ENCODE results near the gene EFHD1. TPM values are rescaled to one million over a fixed set of nuclear protein-coding genes. Genes with fewer than 3 reads are reported as not detected.

Gene EFHD1
- total and polyA plus RNA-seq, 2 donors (not counting 1 experiment from before 2014, with no cell fraction given) = not detected

- no peaks in the 10 kb centered on the region for H3K36me3 ChIP-seq (replicated peaks in 1 of 2; ENCODE audit: control extremely low read depth in 1 of 2, control insufficient read depth in 1 of 2, extremely low read depth in 1 of 2, insufficient read depth in 2 of 2, low read length in 1 of 2)
- H3K9me3 ChIP-seq (ENCODE audit: control extremely low read depth in 1 of 3, control insufficient read depth in 2 of 3, insufficient read depth in 1 of 3, low read length in 2 of 3) = no peaks in the 10 kb centered on the region
- ChIA-PET CTCF (no interaction called here), POLR2A (no interaction called here)
- H3K79me2 ChIP-seq (ENCODE audit: control insufficient read depth, insufficient read depth, low read length) = no peaks in the 10 kb centered on the region
- Mint-ChIP-seq H3K9me3 (ENCODE audit: insufficient read depth) (no peaks in the 10 kb centered on the region), H3K4me3 (no peak overlapping the region), H3K27ac (no peak overlapping the region), H3K4me1 (no peaks in the 10 kb centered on the region), H3K27me3 (peaks cover 8% of the 10 kb centered on the region)
- H3K27ac ChIP-seq (ENCODE audit: low read length in 2 of 2) = no peak overlapping the region
- no peak overlapping the region for H3K4me3 ChIP-seq (ENCODE audit: control extremely low read depth in 1 of 5, extremely low read depth in 1 of 5, insufficient read depth in 1 of 5, low read depth in 2 of 5, low read length in 4 of 5)
- intact Hi-C loops (cut with micrococcal nuclease) = no loop called here
- no peak overlapping the region for H2AFZ ChIP-seq (ENCODE audit: insufficient read depth, low read depth, low read length, poor library complexity, severe bottlenecking)
- H3K4me1 ChIP-seq (ENCODE audit: control insufficient read depth in 2 of 2, insufficient read depth in 2 of 2, low read length in 2 of 2) = no peaks in the 10 kb centered on the region
- H3K27me3 ChIP-seq (replicated peaks in 1 of 4; ENCODE audit: control extremely low read depth in 1 of 4, control insufficient read depth in 3 of 4, insufficient read depth in 4 of 4, low read length in 3 of 4) = peaks cover 0 to 8% (median 0%) of the 10 kb centered on the region in 4 experiments
- no peak for TF ChIP-seq EZH2 (IDR thresholded peaks at IDR 0.05; ENCODE audit: borderline replicate concordance, insufficient read depth, low read depth, low read length, poor library complexity, severe bottlenecking)
- no peak for TF ChIP-seq CTCF (IDR thresholded peaks at IDR 0.05)
- ATAC-seq (ENCODE audit: low read depth) (no peak), DNase-seq (no peak)
- H3K9ac ChIP-seq (ENCODE audit: low read length) = no peak overlapping the region
- no peak overlapping the region for H3K4me2 ChIP-seq (replicated peaks; ENCODE audit: low read depth, low read length, poor library complexity, severe bottlenecking)
- WGBS (ENCODE audit: insufficient coverage) = 91% methylated on average over 8 of the region's 8 CpGs
- no peaks in the 10 kb centered on the region for H4K20me1 ChIP-seq (ENCODE audit: control insufficient read depth, insufficient read depth, low read length, poor library complexity, severe bottlenecking)
These were observed 13.9 kb downstream of the EFHD1 start for GRCh38 chr2:232647261-232647660.

DNA sequence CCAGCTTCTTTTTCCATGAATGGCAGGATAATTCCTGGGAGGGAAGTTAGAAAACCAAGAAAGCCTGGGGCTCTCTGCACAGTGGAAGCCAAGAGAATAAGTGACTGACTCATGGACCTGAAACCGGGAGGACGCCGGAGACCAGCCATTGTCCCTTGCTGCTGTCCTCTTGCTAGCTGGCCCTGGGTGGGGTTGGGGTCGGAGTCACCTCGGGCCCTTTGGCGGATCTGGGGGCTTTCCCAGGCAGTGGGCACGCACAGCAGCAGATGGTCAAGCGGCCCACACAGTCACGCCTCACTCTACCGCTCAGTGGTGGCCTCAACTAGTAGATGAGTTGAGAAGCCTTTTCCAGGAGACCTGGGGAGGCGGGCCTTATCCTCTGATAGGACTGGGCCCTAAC lies 15.6 kb downstream of the EFHD1 start:
- ChIA-PET CTCF (interaction anchor here (0.5 kb wide), 1 partner anchor 42 kb away, joined by 3 read pairs; no protein-coding TSS in a partner anchor), POLR2A (no interaction called here)
- Mint-ChIP-seq H3K4me3 (no peak overlapping the region), H3K9me3 (ENCODE audit: insufficient read depth) (no peaks in the 10 kb centered on the region), H3K27ac (no peak overlapping the region), H3K4me1 (no peaks in the 10 kb centered on the region), H3K27me3 (peaks cover 8% of the 10 kb centered on the region)
- H3K27me3 ChIP-seq (replicated peaks in 1 of 4; ENCODE audit: control extremely low read depth in 1 of 4, control insufficient read depth in 3 of 4, insufficient read depth in 4 of 4, low read length in 3 of 4) = peaks cover 0 to 8% (median 0%) of the 10 kb centered on the region in 4 experiments
- H3K4me2 ChIP-seq (replicated peaks; ENCODE audit: low read depth, low read length, poor library complexity, severe bottlenecking) = no peak overlapping the region
- no peak for TF ChIP-seq EZH2 (IDR thresholded peaks at IDR 0.05; ENCODE audit: borderline replicate concordance, insufficient read depth, low read depth, low read length, poor library complexity, severe bottlenecking)
- TF ChIP-seq CTCF (IDR thresholded peaks at IDR 0.05) = no peak
- no peaks in the 10 kb centered on the region for H3K79me2 ChIP-seq (ENCODE audit: control insufficient read depth, insufficient read depth, low read length)
- DNase-seq (no peak), ATAC-seq (ENCODE audit: low read depth) (no peak)
- no peak overlapping the region for H3K4me3 ChIP-seq (ENCODE audit: control extremely low read depth in 1 of 5, extremely low read depth in 1 of 5, insufficient read depth in 1 of 5, low read depth in 2 of 5, low read length in 4 of 5)
- H3K27ac ChIP-seq (ENCODE audit: low read length in 2 of 2) = no peak overlapping the region
- WGBS (ENCODE audit: insufficient coverage) = 92% methylated on average over 11 of the region's 11 CpGs
- no peaks in the 10 kb centered on the region for H3K9me3 ChIP-seq (ENCODE audit: control extremely low read depth in 1 of 3, control insufficient read depth in 2 of 3, insufficient read depth in 1 of 3, low read length in 2 of 3)
- no peaks in the 10 kb centered on the region for H4K20me1 ChIP-seq (ENCODE audit: control insufficient read depth, insufficient read depth, low read length, poor library complexity, severe bottlenecking)
- no peaks in the 10 kb centered on the region for H3K36me3 ChIP-seq (replicated peaks in 1 of 2; ENCODE audit: control extremely low read depth in 1 of 2, control insufficient read depth in 1 of 2, extremely low read depth in 1 of 2, insufficient read depth in 2 of 2, low read length in 1 of 2)
- no peak overlapping the region for H2AFZ ChIP-seq (ENCODE audit: insufficient read depth, low read depth, low read length, poor library complexity, severe bottlenecking)
- H3K4me1 ChIP-seq (ENCODE audit: control insufficient read depth in 2 of 2, insufficient read depth in 2 of 2, low read length in 2 of 2) = no peaks in the 10 kb centered on the region
- no peak overlapping the region for H3K9ac ChIP-seq (ENCODE audit: low read length)
- intact Hi-C loops (cut with micrococcal nuclease) = no loop called here
